GM19372 (cell line): Measurements from ENCODE around the gene AGPAT2.

Experiments used
- ATAC-seq: cut with Tn5 transposase; IDR thresholded peaks from one replicate; pipeline ENCODE4 v1.9.1; 2021; ENCODE audit warnings: mild to moderate bottlenecking, low read depth, moderate library complexity; ENCODE audit not compliant: unreplicated experiment

AGPAT2 gene

GRCh38 chr9:136629879-136630661 is 57.2 kb downstream of the AGPAT2 start:
- no peak for ATAC-seq

DNA sequence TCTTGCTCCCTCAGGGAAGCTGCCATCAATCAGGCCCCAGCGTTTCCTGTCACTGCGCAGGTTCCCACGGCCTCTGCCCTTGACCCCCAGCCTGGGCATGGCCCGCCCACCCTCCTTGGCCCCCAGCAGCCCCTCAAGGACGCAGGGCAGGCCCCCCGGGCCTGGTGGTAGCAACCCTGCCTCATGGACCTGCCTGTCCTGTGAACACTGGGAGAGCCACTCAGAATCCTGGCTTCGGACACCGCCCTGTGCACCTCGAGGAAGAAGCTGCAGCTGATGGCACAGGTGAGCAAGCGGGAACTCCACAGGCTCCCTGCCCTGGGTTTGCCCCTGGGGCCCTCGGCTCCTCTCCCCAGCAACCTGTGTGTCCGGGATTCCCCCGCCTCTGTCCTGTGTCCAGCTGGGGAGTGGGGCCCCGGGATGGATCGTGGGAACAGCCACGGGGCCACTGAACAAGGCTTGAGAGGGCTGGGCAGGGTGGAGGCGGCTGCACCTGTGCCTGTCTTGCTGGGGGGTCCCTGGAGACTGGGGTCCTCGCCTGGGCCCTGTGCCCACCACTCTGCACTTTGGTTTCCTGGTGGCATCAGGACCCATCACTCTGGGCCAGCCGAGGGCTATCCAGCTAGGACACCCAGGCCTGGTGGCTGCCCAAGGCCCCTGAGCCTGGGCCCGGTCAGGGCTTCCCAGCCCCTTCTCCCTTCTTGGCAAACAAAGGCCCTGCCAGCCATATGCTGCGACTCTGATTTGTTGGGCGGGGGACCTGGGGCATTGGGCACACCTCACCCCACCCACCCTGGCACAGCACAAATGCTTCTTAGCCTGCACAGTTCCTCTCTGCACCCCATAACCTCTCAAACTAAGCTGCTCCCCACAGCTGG is 58.0 kb downstream of the AGPAT2 start:
- no peak for ATAC-seq

- ATAC-seq = no peak
Observed at GRCh38 chr9:136628268-136628667, 59.0 kb downstream of the AGPAT2 start.

GRCh38 chr9:136627703-136628102 is 59.6 kb downstream of the AGPAT2 start:
- no peak for ATAC-seq

- no peak for ATAC-seq
Observed at GRCh38 chr9:136626740-136627642, 60.3 kb downstream of the AGPAT2 start.

DNA sequence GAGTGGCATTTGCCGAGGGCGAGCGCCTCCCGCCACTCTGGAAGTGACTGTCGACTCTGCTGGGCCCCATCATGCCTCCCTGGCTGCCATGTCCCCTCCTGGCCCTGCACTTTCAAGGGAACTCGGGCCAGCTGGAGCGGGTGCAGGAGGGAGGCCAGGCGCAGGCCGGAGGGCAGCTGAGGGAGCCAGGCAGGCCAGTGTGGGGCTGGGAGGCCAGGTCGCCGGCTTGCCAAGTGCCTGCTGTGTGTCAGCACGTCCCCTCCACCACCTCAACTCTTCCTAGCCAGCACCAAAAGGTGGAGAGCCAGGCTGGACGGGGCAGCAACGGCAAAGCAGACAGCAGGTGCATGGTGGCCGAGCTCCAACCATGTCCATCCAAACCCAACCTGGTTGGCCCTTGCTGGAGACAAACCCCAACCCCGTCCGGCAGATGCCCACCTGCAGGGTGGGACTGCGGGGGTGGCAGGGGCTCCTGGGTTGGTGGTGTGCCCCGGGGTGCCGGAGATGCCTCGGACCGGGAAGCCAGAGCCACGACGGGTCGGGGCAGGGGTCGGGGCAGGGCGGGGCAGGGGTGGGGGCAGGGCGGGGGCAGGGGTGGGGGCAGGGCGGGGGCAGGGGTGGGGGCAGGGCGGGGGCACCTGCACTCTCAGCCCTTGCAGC is 61.1 kb downstream of the AGPAT2 start:
- no peak for ATAC-seq

GRCh38 chr9:136625101-136626065 is 61.9 kb downstream of the AGPAT2 start:
- ATAC-seq = no peak

- ATAC-seq = no peak
Observed at GRCh38 chr9:136624184-136624951, 62.9 kb downstream of the AGPAT2 start.

DNA sequence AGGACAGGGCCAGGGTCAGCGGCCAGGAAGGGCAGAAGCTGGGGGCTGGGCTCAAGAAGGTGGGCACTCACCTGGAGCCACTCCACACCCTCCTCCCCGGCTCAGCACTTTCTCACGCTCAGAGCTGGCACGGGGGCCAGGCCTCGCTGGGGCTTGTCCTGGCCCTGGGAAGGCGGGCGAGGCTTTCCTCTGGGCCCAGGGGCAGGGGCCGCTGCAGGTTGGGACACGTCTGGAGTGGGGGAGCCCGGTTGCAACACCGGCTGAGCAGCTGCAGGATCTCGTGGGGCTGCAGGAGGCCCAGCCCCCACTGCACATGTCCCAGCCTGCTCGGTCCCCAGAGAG is 63.4 kb downstream of the AGPAT2 start:
- ATAC-seq = no peak
